KOPT-K1 (cell line): ENCODE measurements around the gene ARHGAP23.
"Not testable (repeated sequence)": the region's sequence is repeated elsewhere in the genome, so short reads cannot be mapped to it uniquely, and the experiment has no call there.

Source experiments
- H3K27ac ChIP-seq: fragments of 200-600 bp; sonication (generic); 2 replicates; pipeline ENCODE4 v1.5.1; 2016; ENCODE audit warnings: antibody characterized with exemption, mild to moderate bottlenecking, low read depth, low read length; ENCODE audit not compliant: poor library complexity, severe bottlenecking
- H3K36me3 ChIP-seq: fragments of 200-600 bp; sonication (generic); 2 replicates; pipeline ENCODE4 v1.5.1; 2017; ENCODE audit warnings: antibody characterized with exemption, mild to moderate bottlenecking, low read length, moderate library complexity; ENCODE audit not compliant: insufficient read depth
- H3K9me3 ChIP-seq: fragments of 200-600 bp; sonication (generic); 2 replicates; pipeline ENCODE4 v1.5.1; 2017; ENCODE audit warnings: antibody characterized with exemption, low read length, mild to moderate bottlenecking; ENCODE audit not compliant: insufficient read depth, poor library complexity, severe bottlenecking

The ARHGAP23 gene

DNA sequence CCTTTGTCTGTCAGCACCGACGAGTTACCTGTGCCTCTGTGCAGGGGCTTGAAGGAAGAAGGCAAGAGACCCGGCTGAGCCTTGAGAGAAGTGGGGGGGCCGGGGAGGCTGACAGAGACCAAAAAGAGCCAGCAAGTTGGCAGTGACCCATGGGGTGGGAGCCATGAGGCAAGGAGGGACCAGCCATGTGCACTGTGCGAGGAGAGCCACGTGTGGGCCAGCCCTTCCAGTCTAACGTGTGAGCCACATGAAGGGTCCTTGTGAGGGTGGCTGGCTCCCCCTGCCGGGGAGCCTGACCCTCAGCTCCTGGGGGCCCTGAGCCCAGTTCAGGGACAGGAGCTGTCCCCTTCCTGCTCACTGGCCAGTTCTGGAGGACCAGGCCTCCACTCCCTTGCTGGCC lies 46.4 kb downstream of the ARHGAP23 start:
- not testable (repeated sequence) for H3K9me3 ChIP-seq, H3K27ac ChIP-seq, H3K36me3 ChIP-seq

DNA sequence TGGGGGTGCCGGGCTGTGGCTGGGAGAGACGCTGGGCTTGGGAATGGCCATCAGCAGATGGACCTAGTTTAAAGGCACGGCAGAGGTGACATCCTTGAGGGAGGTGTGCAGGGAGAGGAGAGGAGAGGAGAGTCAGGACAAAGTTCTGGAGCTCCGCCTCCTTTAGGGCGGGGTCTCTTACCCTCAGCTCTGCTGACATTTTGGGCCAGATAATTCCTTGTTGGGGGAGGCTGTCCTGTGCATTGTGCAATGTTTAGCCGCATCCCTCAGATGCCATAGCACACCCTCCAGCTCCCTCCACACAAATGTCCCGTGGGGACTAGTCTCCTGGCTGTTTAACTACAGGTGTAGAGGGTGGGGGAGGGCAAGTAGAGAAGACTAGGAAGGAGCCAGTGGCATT lies 48.3 kb downstream of the ARHGAP23 start:
- no peaks in the 10 kb centered on the region for H3K36me3 ChIP-seq
- no peaks in the 10 kb centered on the region for H3K9me3 ChIP-seq
- no peak overlapping the region for H3K27ac ChIP-seq

DNA sequence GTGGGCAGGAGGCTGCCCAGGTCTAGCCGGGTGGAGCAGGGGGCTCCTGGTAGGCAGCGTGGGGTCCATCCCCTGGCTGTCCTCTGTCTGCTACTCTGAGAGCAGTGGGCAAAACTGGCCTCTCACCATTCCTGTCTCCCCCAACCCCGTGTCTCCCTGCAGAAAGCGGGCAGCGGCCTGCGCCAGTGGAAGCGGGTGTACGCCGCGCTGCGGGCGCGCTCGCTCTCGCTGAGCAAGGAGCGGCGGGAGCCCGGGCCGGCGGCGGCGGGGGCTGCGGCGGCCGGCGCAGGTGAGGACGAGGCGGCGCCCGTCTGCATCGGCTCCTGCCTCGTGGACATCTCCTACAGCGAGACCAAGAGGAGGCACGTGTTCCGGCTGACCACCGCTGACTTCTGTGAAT lies 49.2 kb downstream of the ARHGAP23 start:
- not testable (repeated sequence) for H3K27ac ChIP-seq, H3K36me3 ChIP-seq, H3K9me3 ChIP-seq

GRCh38 chr17:38477951-38478350 lies 49.7 kb downstream of the ARHGAP23 start:
- not testable (repeated sequence) for H3K27ac ChIP-seq, H3K9me3 ChIP-seq, H3K36me3 ChIP-seq

GRCh38 chr17:38478667-38479066 lies 50.4 kb downstream of the ARHGAP23 start:
- not testable (repeated sequence) for H3K27ac ChIP-seq, H3K9me3 ChIP-seq, H3K36me3 ChIP-seq

- H3K36me3 ChIP-seq, H3K27ac ChIP-seq, H3K9me3 ChIP-seq: not testable (repeated sequence)
Observed at GRCh38 chr17:38482039-38482699, 53.9 kb downstream of the ARHGAP23 start.

DNA sequence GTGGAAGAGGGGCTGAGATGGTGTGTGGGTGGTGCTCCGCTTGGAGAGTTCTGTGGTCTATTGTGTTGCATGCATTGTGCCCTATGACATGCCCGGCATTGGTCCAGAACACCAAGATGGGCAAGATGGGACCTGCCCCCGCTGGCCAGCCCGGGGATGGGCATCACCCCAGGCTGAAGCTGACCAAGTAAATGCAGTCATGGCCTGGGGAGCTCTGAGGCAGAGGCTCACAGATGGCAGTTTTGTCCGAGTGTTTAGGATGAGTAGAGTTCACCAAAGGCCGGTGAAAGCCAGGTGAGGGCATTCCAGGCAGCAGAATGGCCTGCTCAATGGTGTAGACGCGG lies 54.4 kb downstream of the ARHGAP23 start:
- H3K27ac ChIP-seq, H3K36me3 ChIP-seq, H3K9me3 ChIP-seq: not testable (repeated sequence)

DNA sequence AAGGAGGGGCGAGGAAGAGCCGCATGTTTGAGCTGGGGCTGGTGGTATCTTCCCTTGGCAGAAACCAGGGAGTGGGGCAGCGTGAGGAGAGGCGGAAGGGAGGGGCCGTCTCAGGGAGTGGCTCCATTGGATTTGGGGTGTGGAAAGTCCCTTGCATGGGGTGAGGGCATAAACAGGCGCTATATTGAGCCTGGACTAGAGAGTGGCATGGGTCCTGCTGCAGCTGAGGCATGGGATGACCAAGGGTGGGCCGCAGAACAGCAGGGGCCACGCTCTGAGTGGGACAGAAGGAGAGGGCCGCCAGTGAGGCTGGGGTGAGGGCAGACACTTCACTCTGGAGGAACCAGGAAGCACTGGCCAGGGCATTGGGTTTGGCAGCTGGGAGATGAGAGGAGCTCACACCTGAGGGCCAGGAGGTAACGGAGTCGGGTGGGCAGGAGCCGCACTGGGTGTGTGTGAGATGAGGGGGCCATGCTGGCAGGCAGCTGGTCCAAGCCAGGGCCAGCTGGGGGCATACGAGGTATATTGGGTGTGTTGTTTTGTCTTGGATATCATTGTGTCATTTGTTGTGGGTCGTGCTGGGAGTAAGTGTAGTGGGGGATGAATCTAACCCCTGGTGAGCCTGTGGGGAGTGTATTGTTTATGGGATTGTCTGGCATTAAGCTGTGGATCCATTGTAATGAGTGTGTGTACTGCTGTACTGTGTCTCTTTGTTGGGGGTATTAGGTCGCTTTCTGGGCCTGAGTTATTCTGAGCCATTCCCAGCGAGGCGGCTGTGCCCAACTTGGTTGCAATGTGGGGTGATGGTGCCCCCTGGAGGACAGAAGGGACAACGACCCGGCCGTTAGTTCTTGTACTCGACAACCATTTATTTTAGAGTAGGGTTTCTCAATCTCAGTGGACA lies 56.2 kb downstream of the ARHGAP23 start:
- not testable (repeated sequence) for H3K36me3 ChIP-seq, H3K9me3 ChIP-seq, H3K27ac ChIP-seq

DNA sequence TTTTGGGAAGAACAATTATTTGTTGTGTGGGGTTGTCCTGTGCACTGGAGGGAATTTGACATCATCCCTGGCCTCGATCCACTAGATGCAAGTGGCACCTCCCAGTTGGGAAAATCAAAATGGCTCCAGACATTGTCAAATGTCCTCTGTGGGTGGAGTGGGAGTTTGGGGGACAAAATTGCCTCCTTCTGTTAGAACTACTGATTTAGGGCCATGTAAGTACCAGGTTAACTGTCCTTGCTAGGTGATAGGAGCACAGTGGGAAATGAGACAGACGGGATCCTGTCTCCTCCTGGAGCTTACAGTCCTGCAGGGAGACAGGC lies 56.8 kb downstream of the ARHGAP23 start:
- H3K27ac ChIP-seq, result no peak overlapping the region

GRCh38 chr17:38485681-38486298 lies 57.5 kb downstream of the ARHGAP23 start:
- not testable (repeated sequence) for H3K27ac ChIP-seq, H3K9me3 ChIP-seq, H3K36me3 ChIP-seq

More for the DNA sequence above, 56.8 kb downstream of the ARHGAP23 start:
- Histone ChIP-seq H3K36me3 (peaks cover 3% of the 10 kb centered on the region; the same call in 1 of the 2 replicates), H3K9me3 (no peaks in the 10 kb centered on the region)

- H3K9me3 ChIP-seq, H3K27ac ChIP-seq: not testable (repeated sequence)
- peaks cover 24% of the 10 kb centered on the region; the same call in 1 of the 2 replicates for H3K36me3 ChIP-seq
Observed at GRCh38 chr17:38489774-38490173, 61.5 kb downstream of the ARHGAP23 start.

DNA sequence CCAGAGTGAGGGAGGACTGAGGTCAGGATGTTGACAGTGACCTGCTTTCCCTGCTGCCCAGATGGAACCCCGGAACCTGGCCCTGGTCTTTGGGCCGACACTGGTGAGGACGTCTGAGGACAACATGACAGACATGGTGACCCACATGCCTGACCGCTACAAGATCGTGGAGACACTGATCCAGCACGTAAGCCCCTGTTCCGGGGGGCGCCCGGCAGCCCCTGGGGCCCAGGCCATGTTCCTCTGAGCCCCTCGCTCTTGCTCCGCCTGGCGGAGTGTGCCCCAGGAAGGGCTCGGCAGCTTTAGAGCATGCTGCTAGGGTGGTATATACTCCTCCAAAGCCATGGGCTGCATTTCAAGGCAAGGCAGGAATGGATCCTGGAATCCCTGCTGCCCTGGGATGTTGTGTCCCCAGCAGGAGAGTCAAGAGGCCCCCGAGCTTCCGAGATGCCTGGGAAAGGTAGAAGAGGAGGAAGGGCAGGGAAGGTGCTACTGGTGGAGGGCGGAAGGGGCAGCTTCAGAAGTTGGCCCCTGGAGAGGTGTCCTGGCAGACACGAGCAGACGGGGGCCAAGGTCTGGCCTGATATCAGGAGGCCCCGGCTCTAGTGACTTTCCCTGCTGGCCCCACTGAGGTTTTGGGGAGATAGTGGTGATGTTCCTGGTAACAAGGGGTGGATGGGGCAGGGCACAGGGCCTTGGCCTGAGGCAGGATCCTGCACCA lies 63.2 kb downstream of the ARHGAP23 start:
- H3K27ac ChIP-seq, H3K9me3 ChIP-seq: not testable (repeated sequence)
- peaks cover 23% of the 10 kb centered on the region; the same call in 1 of the 2 replicates for H3K36me3 ChIP-seq

DNA sequence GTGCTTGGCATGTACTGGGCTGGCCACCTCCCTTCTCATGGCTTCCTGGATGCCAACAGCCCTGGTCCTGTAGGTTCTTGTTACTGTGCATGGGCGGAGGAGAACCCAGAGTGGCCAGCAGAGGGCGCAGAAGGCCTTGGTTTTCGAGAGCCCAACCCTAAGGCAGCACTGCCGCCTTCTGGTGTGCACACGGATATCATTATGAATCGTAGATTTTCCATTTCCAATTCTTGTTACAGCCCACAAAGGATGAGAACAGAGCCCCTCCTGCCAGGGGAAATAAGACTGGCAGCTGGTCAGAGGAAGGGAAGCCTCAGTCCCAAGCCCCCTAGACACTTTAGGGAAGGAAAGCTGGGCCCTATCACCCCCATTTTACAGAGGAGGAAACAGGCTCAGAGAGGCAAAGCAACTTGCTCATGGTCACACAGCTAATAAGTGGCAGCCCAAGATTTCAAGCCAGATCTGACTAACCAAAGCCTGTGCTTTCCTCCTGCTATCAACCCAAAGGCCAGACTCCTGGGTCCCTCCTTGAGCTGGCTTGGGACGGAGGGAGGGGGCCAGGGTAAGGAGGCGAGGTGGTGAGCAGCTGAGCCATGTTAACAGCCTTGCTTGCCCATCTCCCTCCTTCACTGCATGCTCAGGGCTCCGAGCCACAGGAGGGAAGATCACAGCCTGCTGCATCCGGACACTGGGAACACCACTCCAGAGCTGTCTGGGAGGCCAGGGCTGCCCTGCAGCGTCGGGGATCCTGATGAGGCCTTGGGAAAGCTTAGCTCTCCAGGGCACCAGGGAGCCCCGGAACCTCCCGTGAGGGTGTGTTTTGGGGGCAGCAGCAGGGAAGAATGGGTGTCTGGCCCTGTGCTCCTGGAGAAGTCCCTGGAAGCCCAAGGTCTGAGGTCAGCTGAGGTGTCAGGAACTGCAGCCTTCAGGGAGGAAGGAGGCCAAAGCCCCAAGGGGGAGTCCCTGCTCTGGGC lies 64.1 kb downstream of the ARHGAP23 start:
- Histone ChIP-seq H3K9me3 (peaks cover 14% of the 10 kb centered on the region), H3K36me3 (peaks cover 21% of the 10 kb centered on the region; the same call in 1 of the 2 replicates)
- H3K27ac ChIP-seq, result not testable (repeated sequence)

DNA sequence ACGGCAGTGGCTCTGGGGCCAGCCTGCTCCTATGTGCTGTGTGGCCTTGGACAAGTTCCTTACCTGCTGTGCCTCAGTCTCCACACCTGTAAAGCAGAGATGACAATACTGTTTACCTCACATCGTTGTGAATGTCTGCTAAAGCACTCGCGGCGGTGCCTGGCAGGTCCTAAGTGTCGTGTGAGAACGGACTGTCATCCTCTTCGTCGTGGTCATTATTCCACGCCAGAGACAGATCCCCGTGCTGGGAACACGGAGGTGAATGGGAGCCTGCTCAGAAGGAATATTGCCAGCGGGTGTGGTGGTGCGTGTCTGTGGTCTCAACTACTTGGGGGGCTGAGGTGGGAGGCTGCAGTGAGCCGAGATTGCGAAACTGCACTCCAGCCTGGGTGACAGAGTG lies 65.9 kb downstream of the ARHGAP23 start:
- H3K36me3 ChIP-seq, result peaks cover 21% of the 10 kb centered on the region; the same call in 1 of the 2 replicates
- H3K9me3 ChIP-seq, result peaks cover 14% of the 10 kb centered on the region
- H3K27ac ChIP-seq, result not testable (repeated sequence)
